Mucosa of rectum (tissue), 2 donors: ENCODE measurements around the gene SEMA6A.

Source experiments
- H3K27ac ChIP-seq, 2 donors: one replicate each; pipeline ENCODE4 v1.7.0; 2013; ENCODE audit warnings: inconsistent platforms in 2 of 2, low read depth in 2 of 2, low read length in 2 of 2
- H3K27me3 ChIP-seq, 2 donors: one replicate each; pipeline ENCODE4 v1.7.0; 2013; ENCODE audit warnings: low read length in 2 of 2; ENCODE audit not compliant: control insufficient read depth in 2 of 2, insufficient read depth in 2 of 2
- H3K36me3 ChIP-seq, 2 donors: one replicate each; pipeline ENCODE4 v1.7.0; 2013; ENCODE audit warnings: low read length in 2 of 2; ENCODE audit not compliant: control insufficient read depth in 2 of 2, insufficient read depth in 2 of 2
- H3K4me1 ChIP-seq, 2 donors: one replicate each; pipeline ENCODE4 v1.7.0; 2013; ENCODE audit warnings: low read length in 2 of 2, mild to moderate bottlenecking in 1 of 2; ENCODE audit not compliant: control insufficient read depth in 2 of 2, insufficient read depth in 2 of 2
- H3K4me3 ChIP-seq, 2 donors: one replicate each; pipeline ENCODE4 v1.7.0; 2013; ENCODE audit warnings: low read length in 2 of 2
- H3K9ac ChIP-seq, 2 donors: one replicate each; pipeline ENCODE4 v1.7.0; 2013; ENCODE audit warnings: low read length in 2 of 2, low read depth in 1 of 2, mild to moderate bottlenecking in 1 of 2
- H3K9me3 ChIP-seq, 2 donors: one replicate each; pipeline ENCODE4 v1.7.0; 2013; ENCODE audit warnings: low read length in 2 of 2; ENCODE audit not compliant: control insufficient read depth in 2 of 2
- donor health status: healthy.
- donor health status: Normal muscosa, but diverticular disease.

Gene SEMA6A, protein sequence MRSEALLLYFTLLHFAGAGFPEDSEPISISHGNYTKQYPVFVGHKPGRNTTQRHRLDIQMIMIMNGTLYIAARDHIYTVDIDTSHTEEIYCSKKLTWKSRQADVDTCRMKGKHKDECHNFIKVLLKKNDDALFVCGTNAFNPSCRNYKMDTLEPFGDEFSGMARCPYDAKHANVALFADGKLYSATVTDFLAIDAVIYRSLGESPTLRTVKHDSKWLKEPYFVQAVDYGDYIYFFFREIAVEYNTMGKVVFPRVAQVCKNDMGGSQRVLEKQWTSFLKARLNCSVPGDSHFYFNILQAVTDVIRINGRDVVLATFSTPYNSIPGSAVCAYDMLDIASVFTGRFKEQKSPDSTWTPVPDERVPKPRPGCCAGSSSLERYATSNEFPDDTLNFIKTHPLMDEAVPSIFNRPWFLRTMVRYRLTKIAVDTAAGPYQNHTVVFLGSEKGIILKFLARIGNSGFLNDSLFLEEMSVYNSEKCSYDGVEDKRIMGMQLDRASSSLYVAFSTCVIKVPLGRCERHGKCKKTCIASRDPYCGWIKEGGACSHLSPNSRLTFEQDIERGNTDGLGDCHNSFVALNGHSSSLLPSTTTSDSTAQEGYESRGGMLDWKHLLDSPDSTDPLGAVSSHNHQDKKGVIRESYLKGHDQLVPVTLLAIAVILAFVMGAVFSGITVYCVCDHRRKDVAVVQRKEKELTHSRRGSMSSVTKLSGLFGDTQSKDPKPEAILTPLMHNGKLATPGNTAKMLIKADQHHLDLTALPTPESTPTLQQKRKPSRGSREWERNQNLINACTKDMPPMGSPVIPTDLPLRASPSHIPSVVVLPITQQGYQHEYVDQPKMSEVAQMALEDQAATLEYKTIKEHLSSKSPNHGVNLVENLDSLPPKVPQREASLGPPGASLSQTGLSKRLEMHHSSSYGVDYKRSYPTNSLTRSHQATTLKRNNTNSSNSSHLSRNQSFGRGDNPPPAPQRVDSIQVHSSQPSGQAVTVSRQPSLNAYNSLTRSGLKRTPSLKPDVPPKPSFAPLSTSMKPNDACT

DNA sequence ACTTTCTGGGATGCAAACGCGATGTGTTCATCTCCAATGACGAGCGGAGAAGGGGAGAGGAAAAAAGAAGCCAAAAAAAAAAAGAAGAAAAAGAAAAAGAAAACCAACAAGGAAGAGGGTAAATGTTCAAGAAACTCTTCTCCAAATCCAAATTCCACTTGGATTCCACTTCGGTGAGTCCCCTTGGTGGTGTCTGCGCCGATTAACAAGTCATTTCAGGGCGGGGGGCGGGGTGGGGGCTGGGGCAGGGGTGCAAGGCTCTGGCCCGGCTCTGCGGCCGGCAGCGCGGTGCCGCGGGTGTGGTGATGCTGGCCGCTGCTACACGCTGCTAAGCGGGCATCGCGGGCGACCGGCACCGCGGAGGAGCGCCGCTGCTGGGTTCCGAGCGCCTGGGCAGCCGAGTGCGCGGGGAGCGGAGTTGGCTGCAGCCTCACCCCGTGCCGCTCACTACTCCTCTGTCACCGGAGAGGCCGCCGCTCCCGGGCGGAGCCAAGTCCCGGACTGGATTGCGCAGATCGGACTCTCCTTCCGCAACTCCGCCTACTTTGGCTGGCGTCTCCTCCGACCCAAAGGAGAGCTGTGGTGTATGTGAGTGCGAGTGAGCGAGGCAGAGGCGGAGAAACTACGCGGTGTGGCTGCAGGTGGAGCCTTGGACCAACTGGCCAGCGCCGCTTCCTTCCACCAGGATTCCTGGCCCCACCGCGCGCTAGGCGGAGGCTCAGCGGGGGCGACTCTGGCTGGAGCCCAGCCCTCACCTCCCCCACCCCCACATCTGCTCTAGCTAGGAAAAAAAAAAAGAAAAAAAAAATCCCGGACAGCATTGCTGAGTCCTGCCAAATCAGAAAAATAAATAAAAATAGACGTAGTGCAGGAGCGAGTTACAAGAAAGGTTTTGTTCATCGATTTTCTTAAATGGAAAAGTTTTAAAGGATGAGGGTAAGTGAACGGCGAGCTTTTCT is at the start of gene SEMA6A:
Gene SEMA6A, minus strand, starts transcription at position 457 of the 959 bp plus-strand sequence. CDS start 69,879 bp downstream, outside the sequence.
- Histone ChIP-seq H3K4me1 (peaks cover 7 to 28% of the 10 kb centered on the region in 2 donors), H3K4me3 (peak within 1 kb of the TSS; percentile 92 to 99), H3K9ac (peak within 1 kb of the TSS; percentile 83 to 85), H3K27me3 (peaks cover 5 to 7% of the 10 kb centered on the region in 2 donors), H3K9me3 (no peaks in the 10 kb centered on the region), H3K27ac (peak within 1 kb of the TSS; percentile 85 to 91), H3K36me3 (no peaks in the 10 kb centered on the region)

DNA sequence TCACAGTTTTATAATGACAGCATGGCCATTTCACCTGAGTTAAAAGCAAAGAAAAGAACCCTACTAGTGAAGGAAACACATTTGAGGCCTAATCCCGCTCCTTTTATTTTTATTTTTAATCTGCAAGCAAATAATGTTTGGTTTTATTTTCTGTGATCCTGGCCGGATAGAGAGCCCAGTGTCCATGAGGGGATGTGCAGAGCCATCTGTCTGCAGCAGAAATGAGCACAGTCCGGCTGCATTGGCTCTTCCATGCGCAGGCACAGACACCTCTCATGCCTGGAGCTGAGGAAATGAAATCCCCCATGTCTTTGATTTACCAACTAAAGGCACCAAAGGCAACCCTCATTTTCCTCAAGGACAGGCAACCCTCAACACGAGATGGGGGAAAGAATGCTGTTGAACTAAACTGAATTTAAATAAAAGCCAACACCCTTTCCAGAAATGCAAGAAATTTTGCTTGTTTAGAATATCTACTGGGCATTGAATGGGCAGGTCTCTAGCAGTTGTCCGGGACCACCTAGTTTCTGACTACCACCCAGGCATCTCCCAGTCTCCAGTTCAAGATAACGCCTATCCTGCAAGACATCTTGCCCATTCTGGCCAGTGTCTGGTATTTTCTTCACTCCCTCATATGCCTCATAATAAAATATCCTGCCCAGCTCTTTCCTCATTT is 47.9 kb upstream of the SEMA6A start:
- no peak overlapping the region for H3K27ac ChIP-seq
- no peaks in the 10 kb centered on the region for H3K36me3 ChIP-seq
- H3K27me3 ChIP-seq = no peaks in the 10 kb centered on the region
- H3K9me3 ChIP-seq = no peaks in the 10 kb centered on the region
- no peak overlapping the region for H3K9ac ChIP-seq
- H3K4me3 ChIP-seq = no peak overlapping the region
- H3K4me1 ChIP-seq = no peaks in the 10 kb centered on the region

DNA sequence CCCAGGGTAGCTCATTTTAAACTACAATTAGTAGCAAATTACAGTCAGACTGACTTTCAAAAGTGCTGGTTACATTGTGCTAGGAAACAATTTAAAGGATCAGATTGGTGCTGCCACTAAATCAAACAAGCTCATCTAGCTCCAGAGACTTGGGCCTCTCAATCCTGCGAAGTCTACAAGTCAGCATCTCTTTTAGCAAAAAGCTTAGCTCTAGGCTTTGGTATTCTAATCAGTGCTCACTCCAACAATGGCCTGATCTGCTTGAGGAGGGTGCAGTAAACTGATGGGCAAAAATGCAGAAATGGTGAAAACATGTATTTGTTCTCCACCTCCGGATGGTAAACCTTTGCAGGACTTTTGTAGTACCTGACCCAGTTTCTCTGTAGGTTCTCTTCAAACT is 47.0 kb upstream of the SEMA6A start:
- Histone ChIP-seq H3K4me3 (no peak overlapping the region), H3K9ac (no peak overlapping the region), H3K9me3 (no peaks in the 10 kb centered on the region), H3K4me1 (no peaks in the 10 kb centered on the region), H3K27me3 (no peaks in the 10 kb centered on the region), H3K36me3 (no peaks in the 10 kb centered on the region), H3K27ac (no peak overlapping the region)

DNA sequence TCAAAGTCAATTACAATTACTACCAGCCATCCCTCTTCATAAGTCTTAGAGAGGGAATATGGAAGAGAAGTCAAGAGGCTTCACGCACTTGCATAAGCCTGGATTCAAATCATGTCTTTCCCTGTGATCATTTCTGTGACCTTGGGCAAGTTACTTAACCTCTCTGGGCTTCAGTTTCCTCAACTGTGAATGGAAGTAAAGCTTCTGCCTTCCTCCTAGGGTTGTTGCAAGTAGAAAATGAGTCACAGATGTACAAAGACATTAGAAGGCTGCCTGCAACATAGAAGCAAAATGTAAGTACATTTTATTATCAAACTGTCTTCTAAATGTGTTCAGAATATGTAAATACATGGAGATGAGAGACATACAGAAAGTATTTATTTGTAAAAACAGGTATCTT is 42.3 kb upstream of the SEMA6A start:
- no peak overlapping the region for H3K4me3 ChIP-seq
- H3K9ac ChIP-seq = no peak overlapping the region

DNA sequence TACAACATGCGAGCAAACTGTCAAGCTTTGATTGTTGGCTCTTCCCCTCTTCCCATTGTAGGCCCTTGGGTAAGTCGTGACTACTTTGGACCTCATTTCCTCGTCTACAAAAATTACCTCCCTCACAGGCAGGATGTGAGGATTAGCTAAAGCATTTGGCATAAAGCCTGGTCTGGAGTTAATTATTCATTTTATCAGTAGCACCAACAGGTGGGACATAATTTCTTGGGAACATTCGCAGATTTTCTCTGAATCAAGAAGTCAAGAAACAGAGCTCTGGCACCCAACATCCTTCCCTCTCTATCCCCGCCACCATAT is 39.9 kb upstream of the SEMA6A start:
- Histone ChIP-seq H3K9ac (no peak overlapping the region), H3K27ac (no peak overlapping the region), H3K4me3 (no peak overlapping the region), H3K4me1 (no peaks in the 10 kb centered on the region), H3K27me3 (no peaks in the 10 kb centered on the region), H3K36me3 (no peaks in the 10 kb centered on the region), H3K9me3 (no peaks in the 10 kb centered on the region)

More for the DNA sequence above, 42.3 kb upstream of the SEMA6A start:
- H3K36me3 ChIP-seq = no peaks in the 10 kb centered on the region
- no peak overlapping the region for H3K27ac ChIP-seq
- no peaks in the 10 kb centered on the region for H3K9me3 ChIP-seq
- H3K4me1 ChIP-seq = no peaks in the 10 kb centered on the region
- H3K27me3 ChIP-seq = no peaks in the 10 kb centered on the region

DNA sequence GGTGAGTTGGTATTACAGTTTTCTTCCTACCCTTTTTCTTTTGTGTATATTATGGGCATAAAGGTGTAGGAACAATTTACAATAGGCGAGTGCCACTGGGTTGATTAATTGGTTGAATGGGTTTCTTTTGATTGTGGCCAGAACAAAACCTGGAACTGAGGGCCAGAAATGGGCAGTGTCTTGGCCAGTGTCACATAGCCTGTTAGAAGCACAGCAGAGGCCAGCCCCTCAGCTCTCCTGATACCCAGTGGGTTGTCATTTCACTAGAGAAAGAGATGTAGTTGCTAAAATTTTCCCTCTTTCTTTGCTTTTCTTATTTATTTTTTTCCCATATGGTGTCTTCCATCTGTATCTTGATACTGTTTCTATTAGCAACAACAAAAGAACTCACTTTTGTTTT is 38.8 kb upstream of the SEMA6A start:
- H3K27ac ChIP-seq = no peak overlapping the region
- H3K4me3 ChIP-seq = no peak overlapping the region
- no peak overlapping the region for H3K9ac ChIP-seq
- H3K36me3 ChIP-seq = no peaks in the 10 kb centered on the region
- no peaks in the 10 kb centered on the region for H3K4me1 ChIP-seq
- no peaks in the 10 kb centered on the region for H3K9me3 ChIP-seq
- no peaks in the 10 kb centered on the region for H3K27me3 ChIP-seq

DNA sequence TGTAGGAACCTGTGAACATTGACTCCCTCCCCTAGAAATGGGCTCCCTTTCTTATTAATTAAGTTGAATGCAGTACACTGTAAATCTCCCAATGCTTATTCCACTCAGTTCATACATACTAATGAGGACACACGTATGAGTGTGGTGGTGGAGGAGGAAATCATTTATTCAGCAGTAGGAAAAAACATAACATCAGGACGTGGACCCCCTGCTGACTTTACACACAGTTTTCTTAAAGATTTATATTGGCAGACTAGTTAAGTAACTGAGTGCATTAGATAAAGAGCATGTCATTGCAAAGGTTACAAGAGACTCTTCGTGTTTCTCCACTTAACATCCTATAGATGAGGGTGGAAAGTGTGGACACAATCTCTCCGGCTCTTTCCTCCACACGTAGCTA is 37.8 kb upstream of the SEMA6A start:
- H3K9me3 ChIP-seq = no peaks in the 10 kb centered on the region
- no peaks in the 10 kb centered on the region for H3K27me3 ChIP-seq
- no peaks in the 10 kb centered on the region for H3K36me3 ChIP-seq
- no peak overlapping the region for H3K9ac ChIP-seq
- no peak overlapping the region for H3K4me3 ChIP-seq
- no peaks in the 10 kb centered on the region for H3K4me1 ChIP-seq
- H3K27ac ChIP-seq = no peak overlapping the region

DNA sequence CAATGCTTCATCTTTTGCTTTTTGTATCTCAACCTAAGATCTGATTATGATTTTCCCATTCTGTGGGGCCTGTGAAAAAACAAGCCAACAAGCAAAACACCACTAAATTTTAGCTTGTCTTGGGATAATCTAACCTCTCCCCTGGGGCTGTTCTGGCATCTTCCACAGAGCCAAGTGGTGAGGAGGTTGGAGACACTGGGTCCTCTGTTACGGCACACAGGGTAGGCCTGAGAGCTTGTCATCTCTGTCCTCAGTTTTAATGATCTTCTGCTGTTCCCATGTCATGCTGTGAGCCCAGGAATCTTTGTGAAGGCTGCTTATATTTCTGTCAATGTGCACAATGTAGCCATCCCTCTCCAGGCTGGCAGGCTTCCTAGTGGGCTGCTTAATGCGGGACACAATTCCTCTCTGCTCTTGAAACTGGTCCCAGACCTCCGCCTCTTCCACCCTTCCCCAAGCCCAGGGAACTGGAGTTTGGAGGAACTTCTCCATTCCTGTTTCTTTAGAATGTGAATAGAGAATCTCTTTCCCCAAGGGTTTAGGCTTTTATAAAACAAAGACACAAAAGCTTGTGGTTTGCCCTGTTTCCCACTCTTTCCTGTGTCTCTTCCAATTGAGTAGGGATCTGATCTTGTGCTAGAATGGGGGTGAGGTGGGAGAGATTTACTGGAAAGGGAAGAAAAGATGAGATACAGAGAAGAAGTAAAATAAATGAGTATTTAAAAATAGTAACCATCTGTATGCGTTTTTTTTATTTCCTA is 30.9 kb upstream of the SEMA6A start:
- Histone ChIP-seq H3K36me3 (no peaks in the 10 kb centered on the region), H3K9me3 (no peaks in the 10 kb centered on the region), H3K4me1 (no peaks in the 10 kb centered on the region), H3K27ac (no peak overlapping the region), H3K9ac (no peak overlapping the region), H3K27me3 (no peaks in the 10 kb centered on the region), H3K4me3 (no peak overlapping the region)

DNA sequence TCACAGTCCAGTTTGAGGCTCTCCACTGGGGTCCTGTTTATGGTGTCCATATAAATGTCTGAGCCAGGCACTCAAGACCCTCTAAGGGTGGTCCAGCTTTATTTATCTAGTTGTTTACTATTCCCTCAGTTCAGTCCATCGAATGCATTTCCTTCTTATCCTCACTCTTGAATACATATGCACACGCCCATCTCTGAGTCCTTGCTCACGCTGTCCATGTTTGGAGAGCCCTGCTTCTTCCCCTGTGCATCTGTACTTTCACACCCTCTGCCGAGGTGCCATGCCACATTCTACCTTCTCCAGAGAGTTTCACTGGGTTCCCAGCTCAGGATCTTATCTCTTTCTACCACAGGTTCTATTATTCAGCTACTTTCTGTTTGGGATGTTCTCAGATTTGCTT is 30.2 kb upstream of the SEMA6A start:
- Histone ChIP-seq H3K27ac (no peak overlapping the region), H3K4me1 (no peaks in the 10 kb centered on the region), H3K4me3 (no peak overlapping the region), H3K36me3 (no peaks in the 10 kb centered on the region), H3K9me3 (no peaks in the 10 kb centered on the region), H3K27me3 (no peaks in the 10 kb centered on the region), H3K9ac (no peak overlapping the region)
